ENCODE data around the gene MT1A. TPM values are rescaled to one million over a fixed set of nuclear protein-coding genes. Genes with fewer than 3 reads are reported as not detected.

Gene MT1A
- total RNA-seq, 1 donor from 2014 or later = 4.9 TPM

- no peak for TF ChIP-seq CTCF (IDR thresholded peaks at IDR 0.05)
- Histone ChIP-seq H3K36me3 (no peaks in the 10 kb centered on the region), H3K27ac (no peak overlapping the region), H3K9me3 (no peaks in the 10 kb centered on the region), H3K4me3 (no peak overlapping the region), H3K27me3 (peaks cover 39% of the 10 kb centered on the region), H3K4me1 (peaks cover 33% of the 10 kb centered on the region)
- ATAC-seq = no peak
- DNase-seq = no peak
- intact Hi-C loops (cut with DNase I) = no loop called here
Measured at GRCh38 chr16:56639045-56639444, 579 bp downstream of the MT1A start.

GRCh38 chr16:56640076-56640475, 1.6 kb downstream of the MT1A start:
- no peak for TF ChIP-seq CTCF (IDR thresholded peaks at IDR 0.05)
- Histone ChIP-seq H3K27ac (no peak overlapping the region), H3K36me3 (no peaks in the 10 kb centered on the region), H3K27me3 (peaks cover 29% of the 10 kb centered on the region), H3K9me3 (no peaks in the 10 kb centered on the region), H3K4me1 (peaks cover 33% of the 10 kb centered on the region), H3K4me3 (no peak overlapping the region)
- intact Hi-C loops (cut with DNase I) = no loop called here
- ATAC-seq (no peak), DNase-seq (no peak)

- no peak for TF ChIP-seq CTCF (IDR thresholded peaks at IDR 0.05)
- ATAC-seq (no peak), DNase-seq (no peak)
- Histone ChIP-seq H3K4me1 (peaks cover 26% of the 10 kb centered on the region), H3K9me3 (no peaks in the 10 kb centered on the region), H3K27me3 (peaks cover 18% of the 10 kb centered on the region), H3K4me3 (no peak overlapping the region), H3K36me3 (no peaks in the 10 kb centered on the region), H3K27ac (no peak overlapping the region)
- intact Hi-C loops (cut with DNase I) = no loop called here
Measured at GRCh38 chr16:56641166-56641565, 2.7 kb downstream of the MT1A start.

- Histone ChIP-seq H3K27me3 (peaks cover 30% of the 10 kb centered on the region), H3K4me1 (peaks cover 22% of the 10 kb centered on the region), H3K4me3 (peak overlapping the region; percentile 37), H3K36me3 (no peaks in the 10 kb centered on the region), H3K27ac (no peak overlapping the region), H3K9me3 (no peaks in the 10 kb centered on the region)
- DNase-seq (peak; percentile 90), ATAC-seq (peak; percentile 96)
- peak; percentile 47 for TF ChIP-seq CTCF (IDR thresholded peaks at IDR 0.05)
- intact Hi-C loops (cut with DNase I) = no loop called here
Measured at GRCh38 chr16:56643080-56643778, 4.8 kb downstream of the MT1A start.

GRCh38 chr16:56643833-56644232, 5.4 kb downstream of the MT1A start:
- peaks cover 32% of the 10 kb centered on the region for H3K27me3 ChIP-seq

More at GRCh38 chr16:56643833-56644232, 5.4 kb downstream of the MT1A start:
- H3K9me3 ChIP-seq = no peaks in the 10 kb centered on the region
- peak overlapping the region; percentile 37 for H3K4me3 ChIP-seq
- intact Hi-C loops (cut with DNase I) = no loop called here
- no peak for ATAC-seq
- DNase-seq = no peak
- no peak overlapping the region for H3K27ac ChIP-seq
- H3K36me3 ChIP-seq = no peaks in the 10 kb centered on the region
- H3K4me1 ChIP-seq = peaks cover 16% of the 10 kb centered on the region
- no peak for TF ChIP-seq CTCF (IDR thresholded peaks at IDR 0.05)
